Activated naive CD4-positive, alpha-beta T cell treated with anti-CD3 and anti-CD28 coated beads for 36 hours (primary cell): ENCODE results near the gene KANK4. TPM values are rescaled to one million over a fixed set of nuclear protein-coding genes. Genes with fewer than 3 reads are reported as not detected.
A peak's percentile ranks its signal among the peaks of the same experiment; 100 is the strongest.

ENCODE experiments used
- CTCF ChIA-PET: fragments of 350-600 bp; sonication (Branson Sonifier 250); formaldehyde crosslinking; loops from one replicate; lab custom pipeline; 2021; ENCODE audit warnings: antibody characterized with exemption; lab: Charles Lee
- DNase-seq: peaks from one replicate; pipeline ENCODE4 v3.0.0-alpha.2; 2020
- H3K27ac Mint-ChIP-seq: one replicate; pipeline ENCODE4 v1.8.0; 2021; ENCODE audit warnings: mild to moderate bottlenecking, mixed read lengths
- H3K27me3 Mint-ChIP-seq: one replicate; pipeline ENCODE4 v1.8.0; 2021; ENCODE audit warnings: low read depth, mixed read lengths
- H3K36me3 Mint-ChIP-seq: one replicate; pipeline ENCODE4 v1.8.0; 2021; ENCODE audit warnings: low read depth, mixed read lengths
- H3K4me1 Mint-ChIP-seq: one replicate; pipeline ENCODE4 v1.8.0; 2021; ENCODE audit warnings: low read depth, mixed read lengths
- H3K4me3 Mint-ChIP-seq: one replicate; pipeline ENCODE4 v1.8.0; 2021; ENCODE audit warnings: mild to moderate bottlenecking, moderate library complexity, mixed read lengths
- H3K9me3 Mint-ChIP-seq: one replicate; pipeline ENCODE4 v1.8.0; 2021; ENCODE audit warnings: mixed read lengths
- intact Hi-C: fragments of 100-400 bp; cut with micrococcal nuclease; formaldehyde crosslinking; loops from one replicate; pipeline ENCODE4 v1.15.1; 2023
- total RNA-seq, 2 experiments: library from RNA; stranded (reverse); gene quantifications; one replicate each; pipeline ENCODE4 v1.2.3, GENCODE V29; 2021

The KANK4 gene
- total RNA-seq: not detected

DNA sequence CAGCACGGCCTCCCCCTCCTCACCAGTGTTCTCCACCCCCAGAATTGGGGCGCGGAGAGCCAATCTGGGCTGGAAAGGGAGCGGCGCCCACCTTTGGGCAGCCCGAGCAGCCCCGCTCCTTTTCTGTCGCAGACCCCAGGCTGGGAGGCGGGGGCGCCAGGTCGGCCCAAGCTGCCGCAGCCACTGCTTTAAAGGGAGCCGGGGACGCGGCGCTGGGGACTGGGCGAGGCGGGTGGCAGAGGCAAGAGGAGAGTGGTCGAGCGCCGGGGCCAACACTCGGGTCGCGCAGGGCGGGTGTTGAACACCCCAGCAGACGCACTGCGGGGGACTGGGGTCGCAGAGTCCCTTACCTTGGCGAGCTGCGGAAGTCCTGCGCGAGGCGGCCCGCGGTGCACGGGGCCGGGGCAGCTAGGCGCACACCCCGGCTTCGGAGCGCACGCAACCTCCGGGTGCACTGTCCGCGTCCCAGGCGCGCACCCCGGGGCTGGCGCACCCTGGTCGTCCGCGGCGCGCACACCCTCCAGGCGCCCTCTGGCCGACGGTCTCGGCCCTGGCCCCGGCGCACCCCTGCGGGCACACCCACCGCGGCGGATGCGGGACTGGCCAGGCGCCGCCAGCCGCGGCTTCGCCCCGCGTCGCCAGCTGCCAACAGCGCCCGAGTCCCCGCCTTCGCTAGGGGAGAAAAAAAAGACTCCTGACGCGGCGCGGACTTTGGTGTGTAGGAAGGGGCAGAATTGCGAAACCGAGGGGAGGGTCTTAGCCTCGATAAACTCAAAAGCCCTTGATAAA, at the start of gene KANK4:
Gene KANK4, minus strand, starts transcription at position 679 of the 789 bp plus-strand sequence. CDS start 37,870 bp downstream, outside the sequence.
- no peak within 1 kb of the TSS for H3K27ac Mint-ChIP-seq
- peaks cover 30% of the 10 kb centered on the region for H3K27me3 Mint-ChIP-seq
- no peaks in the 10 kb centered on the region for H3K36me3 Mint-ChIP-seq
- DNase-seq: no peak
- intact Hi-C loops: no loop called here
- H3K4me3 Mint-ChIP-seq: no peak within 1 kb of the TSS
- H3K9me3 Mint-ChIP-seq: no peaks in the 10 kb centered on the region
- CTCF ChIA-PET: interaction anchor here (0.8 kb wide), 1 partner anchor 143 kb away, joined by 3 read pairs; no protein-coding TSS in a partner anchor
- peaks cover 2% of the 10 kb centered on the region for H3K4me1 Mint-ChIP-seq

- Mint-ChIP-seq H3K27me3 (peaks cover 6% of the 10 kb centered on the region), H3K4me1 (no peaks in the 10 kb centered on the region), H3K27ac (no peak overlapping the region), H3K4me3 (no peak overlapping the region), H3K36me3 (peaks cover 1% of the 10 kb centered on the region), H3K9me3 (no peaks in the 10 kb centered on the region)
- intact Hi-C loops: no loop called here
- CTCF ChIA-PET: no interaction called here
- DNase-seq: no peak
Observed at GRCh38 chr1:62368989-62369388, 49.8 kb upstream of the KANK4 start.

DNA sequence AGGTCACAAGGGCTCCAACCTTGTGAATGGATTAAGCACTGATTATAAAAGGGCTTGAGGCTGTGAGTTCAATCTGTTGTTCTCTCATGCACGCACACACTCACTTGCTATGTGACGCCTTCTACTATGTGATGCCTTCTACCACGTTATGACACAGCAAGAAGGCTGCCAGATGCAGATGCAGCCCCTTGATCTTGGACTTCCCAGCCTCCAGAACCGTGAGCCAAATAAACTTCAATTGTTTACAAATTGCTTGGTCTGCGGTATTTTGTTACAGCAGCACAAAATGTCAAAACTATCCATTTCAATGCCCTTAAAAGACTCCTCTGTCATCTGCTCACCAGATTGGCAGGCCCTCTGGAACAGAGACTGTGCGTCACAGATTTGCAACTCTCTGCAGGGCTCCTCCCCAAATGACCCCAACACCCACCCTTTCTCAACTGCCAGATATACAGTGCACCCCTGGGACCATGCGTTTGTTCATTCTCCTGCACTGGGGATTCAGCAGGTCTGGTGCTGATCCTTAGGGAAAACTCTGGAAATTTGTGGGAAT, 47.8 kb upstream of the KANK4 start:
- DNase-seq: no peak
- no peak overlapping the region for H3K4me3 Mint-ChIP-seq
- CTCF ChIA-PET: no interaction called here
- H3K9me3 Mint-ChIP-seq: no peaks in the 10 kb centered on the region
- peaks cover 6% of the 10 kb centered on the region for H3K27me3 Mint-ChIP-seq
- no peaks in the 10 kb centered on the region for H3K4me1 Mint-ChIP-seq
- peaks cover 1% of the 10 kb centered on the region for H3K36me3 Mint-ChIP-seq
- intact Hi-C loops: no loop called here
- H3K27ac Mint-ChIP-seq: no peak overlapping the region

- H3K4me1 Mint-ChIP-seq: no peaks in the 10 kb centered on the region
- H3K27ac Mint-ChIP-seq: no peak overlapping the region
- peaks cover 6% of the 10 kb centered on the region for H3K27me3 Mint-ChIP-seq
- intact Hi-C loops: no loop called here
- no peak overlapping the region for H3K4me3 Mint-ChIP-seq
- H3K36me3 Mint-ChIP-seq: peaks cover 1% of the 10 kb centered on the region
- no peak for DNase-seq
- CTCF ChIA-PET: no interaction called here
- no peaks in the 10 kb centered on the region for H3K9me3 Mint-ChIP-seq
Observed at GRCh38 chr1:62364721-62365120, 45.5 kb upstream of the KANK4 start.

DNA sequence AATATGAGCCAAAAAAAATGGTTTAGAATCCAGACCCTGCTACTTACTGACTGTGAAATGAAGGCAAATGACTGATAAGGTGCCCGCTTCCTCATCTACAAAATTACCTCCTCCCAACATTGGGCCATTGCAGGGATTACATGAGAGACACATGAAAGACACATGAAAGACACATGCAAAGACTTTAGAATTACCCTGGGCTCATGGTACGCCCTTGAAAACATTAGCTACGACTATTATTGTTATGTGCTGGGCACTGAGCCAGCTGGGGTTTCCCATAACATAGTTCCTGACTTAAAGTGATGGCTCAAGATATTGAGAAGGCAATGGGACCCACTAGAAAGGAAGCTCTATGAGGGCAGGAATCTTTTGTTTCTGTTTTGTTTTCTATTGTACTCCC, 43.7 kb upstream of the KANK4 start:
- CTCF ChIA-PET: no interaction called here
- Mint-ChIP-seq H3K36me3 (peaks cover 1% of the 10 kb centered on the region), H3K4me1 (peaks cover 3% of the 10 kb centered on the region)

DNA sequence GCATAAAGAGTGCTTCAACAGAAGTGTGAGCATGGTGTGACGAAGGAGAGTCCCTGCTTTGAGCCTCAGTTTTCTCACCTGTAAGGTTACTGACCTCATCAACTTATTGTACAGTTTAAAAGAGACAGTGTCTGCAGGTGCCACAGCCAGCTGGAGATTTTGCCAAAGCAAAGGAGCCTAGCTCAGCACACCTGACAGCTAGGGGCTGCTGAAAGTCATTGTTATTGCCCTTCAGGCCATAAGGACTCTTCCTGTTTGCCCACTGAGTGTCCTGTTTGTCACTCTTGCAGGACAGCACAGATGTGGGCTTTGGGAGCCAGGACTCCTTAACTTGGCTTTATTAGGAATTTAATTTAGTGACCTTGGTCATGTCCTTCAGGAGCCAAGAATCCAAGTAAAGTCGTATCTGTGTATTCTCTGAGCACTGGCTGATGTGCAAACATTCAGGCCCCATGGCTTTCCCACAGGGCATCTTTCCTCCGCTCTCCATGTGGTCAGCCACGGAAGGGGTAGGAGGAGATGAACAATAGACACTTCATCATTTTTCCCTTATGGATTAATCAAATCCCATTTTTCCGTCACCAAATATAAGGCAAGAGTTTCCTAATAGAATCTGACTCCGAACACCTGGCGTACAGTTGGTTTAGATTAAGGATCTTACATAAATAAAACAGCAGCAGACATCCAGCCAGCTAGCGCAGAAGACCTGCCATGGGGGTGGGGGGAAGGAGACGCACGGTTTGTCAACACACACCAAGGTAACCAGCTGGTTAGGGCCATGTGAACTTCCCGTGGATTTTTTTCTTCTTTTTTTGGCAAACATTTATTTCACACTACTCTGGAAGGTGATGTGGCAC, 43.1 kb upstream of the KANK4 start:
- H3K4me3 Mint-ChIP-seq: no peak overlapping the region
- DNase-seq: no peak
- peaks cover 2% of the 10 kb centered on the region for H3K27me3 Mint-ChIP-seq
- peaks cover 1% of the 10 kb centered on the region for H3K36me3 Mint-ChIP-seq
- intact Hi-C loops: no loop called here
- peaks cover 3% of the 10 kb centered on the region for H3K4me1 Mint-ChIP-seq
- CTCF ChIA-PET: no interaction called here
- H3K9me3 Mint-ChIP-seq: no peaks in the 10 kb centered on the region
- no peak overlapping the region for H3K27ac Mint-ChIP-seq

More for the DNA sequence above, 43.7 kb upstream of the KANK4 start:
- H3K27me3 Mint-ChIP-seq: peaks cover 2% of the 10 kb centered on the region
- no peak for DNase-seq
- H3K9me3 Mint-ChIP-seq: no peaks in the 10 kb centered on the region
- intact Hi-C loops: no loop called here
- H3K4me3 Mint-ChIP-seq: no peak overlapping the region
- H3K27ac Mint-ChIP-seq: no peak overlapping the region

DNA sequence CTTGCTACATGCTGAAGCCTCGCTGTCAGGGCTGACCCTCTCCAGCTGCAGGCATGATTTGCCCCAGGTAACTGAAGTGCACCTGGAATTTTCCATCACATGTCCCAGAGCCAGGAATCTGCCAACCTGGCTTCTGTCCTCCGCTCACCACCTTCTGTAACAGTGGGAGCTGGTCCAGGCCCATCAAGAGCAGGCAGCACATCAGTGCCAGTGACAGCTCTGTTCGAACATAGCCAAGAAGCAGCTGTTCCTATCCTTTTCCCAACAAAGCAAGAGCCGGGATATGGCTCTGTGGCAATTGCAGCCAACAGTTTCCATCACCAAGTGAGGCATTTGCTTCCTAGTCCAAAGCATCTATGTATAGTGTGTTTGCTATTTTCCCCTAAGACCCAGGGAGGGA, 42.2 kb upstream of the KANK4 start:
- CTCF ChIA-PET: interaction anchor here (0.7 kb wide), 1 partner anchor 9 kb away, joined by 4 read pairs; no protein-coding TSS in a partner anchor
- DNase-seq: no peak
- Mint-ChIP-seq H3K9me3 (no peaks in the 10 kb centered on the region), H3K4me1 (peaks cover 3% of the 10 kb centered on the region), H3K27ac (no peak overlapping the region), H3K4me3 (no peak overlapping the region), H3K27me3 (peaks cover 2% of the 10 kb centered on the region), H3K36me3 (peaks cover 1% of the 10 kb centered on the region)
- intact Hi-C loops: no loop called here

DNA sequence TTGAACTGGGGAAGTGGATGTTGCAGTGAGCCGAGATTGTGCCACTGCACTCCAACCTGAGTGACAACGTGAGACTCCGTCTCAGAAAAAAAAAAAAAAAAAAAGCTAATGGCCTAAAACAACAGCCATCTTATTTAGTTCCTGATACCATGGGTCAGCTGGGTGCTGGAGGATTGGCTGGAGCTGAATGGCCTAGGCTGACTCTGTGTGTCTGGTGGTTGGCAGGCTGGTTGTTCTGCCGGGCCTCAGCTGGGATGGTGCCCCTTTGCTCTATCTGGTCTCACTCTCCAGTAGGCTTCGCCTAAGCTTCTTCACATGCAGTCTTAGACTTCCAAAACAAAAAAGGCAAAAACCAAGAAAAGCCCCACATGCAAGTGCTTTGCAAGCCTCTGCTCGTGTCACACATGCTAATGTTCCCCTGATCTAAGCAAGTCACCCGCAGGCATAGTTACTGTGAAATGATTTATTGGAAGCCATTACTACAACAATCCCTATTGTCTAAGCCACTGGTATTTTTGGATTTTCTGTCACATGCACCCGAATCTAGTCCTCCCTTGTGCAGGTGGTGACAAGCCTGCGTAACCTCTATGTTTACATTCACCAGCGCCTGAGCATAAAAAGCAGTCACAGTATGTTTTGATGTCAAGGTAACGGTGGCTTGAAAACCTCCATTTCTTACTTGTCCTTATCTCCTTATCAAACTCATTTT, 39.6 kb upstream of the KANK4 start:
- Mint-ChIP-seq H3K27ac (no peak overlapping the region), H3K4me3 (no peak overlapping the region), H3K36me3 (no peaks in the 10 kb centered on the region), H3K27me3 (no peaks in the 10 kb centered on the region), H3K9me3 (no peaks in the 10 kb centered on the region), H3K4me1 (peaks cover 3% of the 10 kb centered on the region)
- DNase-seq: no peak
- CTCF ChIA-PET: no interaction called here
- intact Hi-C loops: no loop called here

- Mint-ChIP-seq H3K27me3 (no peaks in the 10 kb centered on the region), H3K36me3 (no peaks in the 10 kb centered on the region), H3K4me1 (peaks cover 3% of the 10 kb centered on the region), H3K4me3 (no peak overlapping the region), H3K27ac (no peak overlapping the region), H3K9me3 (no peaks in the 10 kb centered on the region)
- CTCF ChIA-PET: no interaction called here
- intact Hi-C loops: no loop called here
- no peak for DNase-seq
Observed at GRCh38 chr1:62357916-62358315, 38.7 kb upstream of the KANK4 start.

DNA sequence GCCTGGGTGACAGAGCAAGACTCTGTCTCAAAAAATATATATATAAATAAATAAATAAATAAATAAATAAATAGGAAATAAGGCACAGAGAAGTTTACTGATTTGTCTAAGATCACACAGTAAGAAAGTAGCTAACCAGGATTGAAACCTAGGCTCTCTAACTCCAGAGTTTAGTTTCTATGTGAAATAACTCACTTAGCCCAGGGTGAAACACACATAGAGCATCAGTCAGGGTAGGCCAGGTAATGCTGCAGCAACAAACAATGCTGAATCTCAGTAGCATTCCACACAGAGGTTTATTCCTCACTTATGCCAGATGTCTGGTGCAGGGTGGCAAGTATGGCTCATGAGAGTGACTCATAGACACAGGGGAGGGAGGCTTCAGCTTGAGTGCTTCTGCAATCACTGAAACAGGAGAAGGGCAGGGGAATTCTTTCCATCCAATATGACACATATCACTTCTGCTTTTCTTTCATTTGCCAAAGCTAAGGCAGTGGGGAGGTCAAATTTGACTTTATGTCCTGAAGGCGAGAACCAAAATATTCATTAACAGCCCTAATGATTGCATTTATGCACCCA, 37.1 kb upstream of the KANK4 start:
- Mint-ChIP-seq H3K9me3 (no peaks in the 10 kb centered on the region), H3K4me3 (no peak overlapping the region), H3K36me3 (no peaks in the 10 kb centered on the region), H3K27me3 (no peaks in the 10 kb centered on the region), H3K27ac (no peak overlapping the region), H3K4me1 (peaks cover 3% of the 10 kb centered on the region)
- CTCF ChIA-PET: no interaction called here
- DNase-seq: peak; percentile 28
- intact Hi-C loops: no loop called here

DNA sequence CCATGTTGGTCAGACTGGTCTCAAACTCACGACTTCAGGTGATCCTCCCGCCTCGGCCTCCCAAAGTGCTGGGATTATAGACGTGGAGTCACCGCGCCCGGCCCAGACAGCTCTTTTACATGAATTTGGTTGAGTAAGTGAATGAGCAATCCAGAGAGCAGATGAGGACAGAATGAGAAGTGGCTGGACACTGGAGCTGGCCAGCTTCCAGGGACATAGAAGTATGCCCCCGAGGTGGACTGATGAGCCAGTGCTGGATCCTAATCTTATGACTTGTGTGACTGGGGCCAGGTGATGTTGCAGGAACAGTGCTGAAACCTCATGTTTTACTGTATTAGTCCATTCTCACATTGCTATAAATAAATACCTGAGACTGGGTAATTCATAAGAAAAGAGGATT, 35.9 kb upstream of the KANK4 start:
- Mint-ChIP-seq H3K36me3 (no peaks in the 10 kb centered on the region), H3K4me3 (no peak overlapping the region), H3K27ac (no peak overlapping the region), H3K4me1 (peaks cover 3% of the 10 kb centered on the region), H3K27me3 (no peaks in the 10 kb centered on the region), H3K9me3 (no peaks in the 10 kb centered on the region)
- intact Hi-C loops: no loop called here
- no peak for DNase-seq
- CTCF ChIA-PET: no interaction called here

- Mint-ChIP-seq H3K4me3 (no peak overlapping the region), H3K4me1 (no peaks in the 10 kb centered on the region), H3K36me3 (no peaks in the 10 kb centered on the region), H3K27ac (no peak overlapping the region), H3K27me3 (no peaks in the 10 kb centered on the region), H3K9me3 (no peaks in the 10 kb centered on the region)
- intact Hi-C loops: no loop called here
- no peak for DNase-seq
- CTCF ChIA-PET: no interaction called here
Observed at GRCh38 chr1:62353853-62354252, 34.6 kb upstream of the KANK4 start.
